Stimulated activated naive CD4-positive, alpha-beta T cell (primary cell): Measurements from ENCODE around the gene ADGRE2.

Experiments
- DNase-seq, 6 experiments: peaks; one replicate each; lab custom pipeline; 2025; lab: John Stamatoyannopoulos, UW

ADGRE2 gene

GRCh38 chr19:14733574-14733973, 44.8 kb downstream of the ADGRE2 start:
- DNase-seq = no peak

DNA sequence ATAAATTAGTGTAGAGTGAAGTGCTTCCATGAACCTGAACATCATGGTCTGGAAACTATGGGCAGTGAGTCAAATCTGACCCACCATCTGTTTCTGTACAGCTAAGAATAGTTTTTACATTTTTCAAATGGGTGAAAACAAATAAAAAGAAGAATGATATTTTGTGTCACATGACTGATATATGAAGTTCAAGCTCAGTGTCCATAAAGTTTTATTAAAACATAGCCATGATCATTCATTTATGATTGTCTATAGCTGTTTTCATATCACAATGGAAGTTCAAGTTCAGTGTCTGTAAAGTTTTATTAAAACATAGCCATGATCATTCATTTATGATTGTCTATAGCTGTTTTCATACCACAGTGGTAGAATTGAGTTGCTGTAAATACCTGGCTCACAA, 45.9 kb downstream of the ADGRE2 start:
- DNase-seq = no peak

GRCh38 chr19:14731200-14731599, 47.2 kb downstream of the ADGRE2 start:
- DNase-seq = no peak

GRCh38 chr19:14728595-14728994, 49.8 kb downstream of the ADGRE2 start:
- no peak for DNase-seq

DNA sequence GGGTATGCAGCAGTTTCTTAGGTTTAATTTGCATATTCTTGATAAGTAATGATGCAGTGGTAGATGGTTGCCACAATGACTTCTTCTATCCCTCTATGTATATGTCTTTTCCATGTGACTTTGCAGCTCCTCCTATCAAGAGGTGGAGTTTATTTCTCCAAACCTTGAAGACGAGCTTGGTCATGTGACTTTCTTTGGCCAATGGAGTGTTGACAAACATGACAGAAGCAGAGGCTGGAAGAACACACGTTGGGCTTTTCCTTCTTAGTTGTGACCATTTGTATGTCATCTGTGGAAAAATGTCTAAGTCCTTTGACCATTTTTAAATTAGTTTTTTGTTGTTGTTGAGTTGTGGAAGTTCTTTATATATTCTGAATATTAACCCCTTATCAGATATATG, 56.2 kb downstream of the ADGRE2 start:
- no peak for DNase-seq

- no peak for DNase-seq
Measured at GRCh38 chr19:14719162-14719561, 59.2 kb downstream of the ADGRE2 start.

DNA sequence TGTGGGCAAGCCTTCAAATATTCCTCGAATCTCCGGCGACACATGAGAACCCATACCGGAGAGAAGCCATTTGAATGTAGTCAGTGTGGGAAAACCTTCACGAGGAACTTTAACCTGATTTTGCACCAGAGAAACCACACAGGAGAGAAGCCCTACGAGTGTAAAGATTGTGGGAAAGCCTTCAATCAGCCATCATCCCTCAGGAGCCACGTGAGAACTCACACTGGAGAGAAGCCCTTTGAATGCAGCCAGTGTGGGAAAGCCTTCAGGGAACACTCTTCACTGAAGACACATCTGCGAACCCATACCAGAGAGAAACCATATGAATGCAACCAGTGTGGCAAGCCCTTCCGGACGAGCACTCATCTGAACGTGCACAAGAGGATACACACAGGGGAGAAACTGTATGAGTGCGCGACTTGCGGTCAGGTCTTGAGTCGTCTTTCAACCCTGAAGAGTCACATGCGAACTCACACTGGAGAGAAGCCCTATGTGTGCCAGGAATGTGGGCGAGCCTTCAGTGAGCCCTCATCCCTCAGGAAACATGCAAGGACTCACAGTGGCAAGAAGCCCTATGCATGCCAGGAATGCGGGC, 59.7 kb downstream of the ADGRE2 start:
- peak in 1 of 6 experiments; percentile 7 for DNase-seq

GRCh38 chr19:14715841-14716240, 62.5 kb downstream of the ADGRE2 start:
- DNase-seq = no peak

DNA sequence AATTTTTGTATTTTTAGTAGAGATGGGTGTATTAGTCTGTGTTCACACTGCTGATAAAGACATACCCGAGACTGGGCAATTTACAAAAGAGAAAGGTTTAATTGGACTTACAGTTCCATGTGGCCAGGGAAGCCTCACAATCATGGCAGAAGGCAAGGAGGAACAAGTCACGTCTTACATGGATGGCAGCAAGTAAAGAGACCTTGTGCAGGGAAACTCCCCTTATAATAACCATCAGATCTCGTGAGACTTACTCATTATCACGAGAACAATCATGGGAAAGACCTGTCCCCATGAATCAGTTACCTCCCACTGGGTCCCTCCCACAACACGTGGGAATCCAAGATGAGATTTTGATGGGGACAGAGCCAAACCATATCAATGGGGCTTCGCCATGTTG, 73.9 kb downstream of the ADGRE2 start:
- DNase-seq = no peak

DNA sequence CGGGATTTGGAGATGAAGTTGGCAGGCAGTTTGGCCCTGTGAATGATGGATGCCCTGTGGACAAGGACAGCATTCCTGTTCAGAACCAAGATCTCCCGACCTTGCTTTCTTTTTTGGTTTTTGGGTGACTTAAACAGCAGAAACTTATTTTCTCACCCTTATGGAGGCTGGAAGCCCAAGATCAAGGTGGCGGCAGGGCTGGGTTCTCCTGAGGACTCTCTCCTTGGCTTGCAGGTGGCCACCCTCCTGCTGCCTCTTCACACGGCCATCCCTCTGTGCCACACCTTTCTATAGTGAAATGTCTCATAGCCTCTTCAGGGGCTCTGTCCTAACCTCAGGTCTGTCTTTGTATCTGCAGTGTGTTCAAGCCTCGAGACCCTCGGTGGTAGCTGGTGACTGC, 74.5 kb downstream of the ADGRE2 start:
- no peak for DNase-seq

GRCh38 chr19:14700711-14701375, 77.5 kb downstream of the ADGRE2 start:
- DNase-seq = no peak

GRCh38 chr19:14699641-14700040, 78.7 kb downstream of the ADGRE2 start:
- DNase-seq = no peak

DNA sequence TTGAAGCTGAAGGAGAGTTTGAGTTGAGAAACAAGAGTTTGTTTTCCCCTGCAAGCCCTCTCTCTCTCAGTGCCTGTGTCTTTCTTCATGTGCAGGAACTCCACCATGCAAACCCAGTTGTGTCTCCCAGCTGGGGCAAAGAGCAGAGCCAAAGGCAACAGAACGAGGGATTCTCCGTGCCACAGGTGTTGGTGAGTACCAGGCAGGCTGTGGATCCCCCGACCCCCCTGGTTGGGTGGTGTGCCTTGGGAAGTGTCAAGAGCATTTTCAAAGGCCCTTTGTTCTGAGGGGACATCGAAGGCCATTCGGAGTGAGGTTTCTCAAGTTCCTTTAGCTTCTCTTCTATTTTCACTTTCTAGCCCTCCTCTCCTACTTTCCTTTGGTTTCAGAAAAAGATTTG, 82.9 kb downstream of the ADGRE2 start:
- DNase-seq = no peak

DNA sequence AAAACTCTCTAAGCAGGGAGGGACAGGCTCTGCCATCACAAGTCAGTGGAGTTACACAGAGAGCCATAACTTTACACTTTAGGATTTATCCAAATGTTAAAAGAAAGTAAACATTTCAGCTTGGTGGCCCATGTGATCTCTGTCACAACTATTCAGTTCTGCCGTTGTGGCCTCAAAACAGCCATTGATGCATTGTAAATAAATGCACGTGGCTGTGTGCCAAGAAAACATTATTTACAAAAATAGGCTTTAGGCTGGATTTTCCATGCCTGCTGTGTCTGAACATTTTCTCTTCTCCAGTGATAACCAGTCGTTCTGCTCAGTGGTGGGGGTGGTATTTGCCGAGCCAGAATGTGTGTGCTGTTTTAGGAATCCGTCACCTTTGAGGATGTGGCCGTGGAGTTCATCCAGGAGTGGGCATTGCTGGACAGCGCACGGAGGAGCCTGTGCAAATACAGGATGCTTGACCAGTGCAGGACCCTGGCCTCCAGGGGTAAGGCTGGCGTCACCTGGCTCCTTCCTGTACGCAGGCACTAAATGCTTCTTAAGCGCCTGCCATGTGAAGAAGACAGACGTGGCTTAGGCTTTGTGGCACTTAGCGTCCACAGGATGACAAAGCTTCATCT, 83.6 kb downstream of the ADGRE2 start:
- no peak for DNase-seq

GRCh38 chr19:14689598-14690503, 88.5 kb downstream of the ADGRE2 start, which contains the start of gene ZNF333:
TSS of gene ZNF333 (plus strand) at chr19:14690048. CDS start at chr19:14693492, 3,444 bp downstream.
- DNase-seq = peak; percentile 93 to 99 (median 96)

- DNase-seq = peak in 3 of 6 experiments; percentile 2 to 3 (median 2)
Measured at GRCh38 chr19:14686411-14686810, 91.9 kb downstream of the ADGRE2 start.

- DNase-seq = no peak
Measured at GRCh38 chr19:14683439-14683838, 94.9 kb downstream of the ADGRE2 start.
